Body of pancreas (tissue), 4 donors: Measurements from ENCODE around the gene TGDS. TPM values are rescaled to one million over a fixed set of nuclear protein-coding genes. Genes with fewer than 3 reads are reported as not detected.
"Not testable (repeated sequence)": the region's sequence is repeated elsewhere in the genome, so short reads cannot be mapped to it uniquely, and the experiment has no call there.

Experiments
- ATAC-seq: fragments of 150-250 bp; one replicate; pipeline ENCODE4 v1.9.1; 2016
- DNase-seq, 4 donors: peaks; one replicate each; pipeline ENCODE4 v3.0.0-alpha.2; 2019
- H3K27ac ChIP-seq, 4 donors: fragments of 200-600 bp; sonication (generic); 1 replicate in 3 of 4; 2 replicates in 1 of 4; pipeline versions ENCODE4 v1.5.1 to v1.6.1; 2016 to 2019; ENCODE audit warnings: mild to moderate bottlenecking in 1 of 4, mixed read lengths in 1 of 4, moderate library complexity in 1 of 4
- H3K27me3 ChIP-seq, 2 donors: fragments of 200-600 bp; sonication (generic); one replicate each; pipeline ENCODE4 v1.6.0; 2016; ENCODE audit warnings: mild to moderate bottlenecking in 1 of 2
- H3K36me3 ChIP-seq, 2 donors: fragments of 200-600 bp; sonication (generic); replicated peaks in 1 of 2; 2 replicates each; pipeline ENCODE4 v1.5.1; 2016; ENCODE audit warnings: low read depth in 2 of 2; ENCODE audit not compliant: insufficient read depth in 1 of 2
- H3K4me1 ChIP-seq: fragments of 200-600 bp; sonication (generic); one replicate; pipeline ENCODE4 v1.6.0; 2016
- H3K4me3 ChIP-seq, 2 donors: fragments of 200-600 bp; sonication (generic); 1 replicate in 1 of 2; 2 replicates in 1 of 2; pipeline ENCODE4 v1.5.1; 2016 to 2019
- H3K9me3 ChIP-seq, 3 donors: fragments of 200-600 bp; sonication (generic); 1 replicate in 2 of 3; 2 replicates in 1 of 3; pipeline ENCODE4 v1.5.1; 2016
- POLR2A ChIP-seq, 3 donors: fragments of 450-650 bp; IDR thresholded peaks; one replicate each; pipeline ENCODE4 v1.6.1; 2016; ENCODE audit warnings: antibody characterized with exemption in 3 of 3, mild to moderate bottlenecking in 2 of 3
- WGBS, 2 donors: methylation state at CpG; one replicate each; pipeline ENCODE4 v1.1.5; 2017; 5-methylcytosine and 5-hydroxymethylcytosine counted together
- intact Hi-C: fragments of 100-400 bp; cut with DNase I; formaldehyde crosslinking; loops from one replicate; pipeline ENCODE4 v1.15.1; 2023
- total RNA-seq, 2 donors: library from RNA; depleted of rRNA; stranded (reverse); fragments of >200 nt; gene quantifications; one replicate each; pipeline ENCODE4 v1.1.0, GENCODE V29; 2016
- TF ChIP-seq, protein P1 (sequence below), 7 experiments: fragments of 450-650 bp in 4 of 7; fragments of 200-600 bp in 3 of 7; sonication (generic) in 3 of 7; IDR thresholded peaks; one replicate each; pipeline ENCODE4 v1.5.1; 2016 to 2019; ENCODE audit warnings: antibody characterized with exemption in 7 of 7

TGDS gene, protein sequence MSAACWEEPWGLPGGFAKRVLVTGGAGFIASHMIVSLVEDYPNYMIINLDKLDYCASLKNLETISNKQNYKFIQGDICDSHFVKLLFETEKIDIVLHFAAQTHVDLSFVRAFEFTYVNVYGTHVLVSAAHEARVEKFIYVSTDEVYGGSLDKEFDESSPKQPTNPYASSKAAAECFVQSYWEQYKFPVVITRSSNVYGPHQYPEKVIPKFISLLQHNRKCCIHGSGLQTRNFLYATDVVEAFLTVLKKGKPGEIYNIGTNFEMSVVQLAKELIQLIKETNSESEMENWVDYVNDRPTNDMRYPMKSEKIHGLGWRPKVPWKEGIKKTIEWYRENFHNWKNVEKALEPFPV
- 1 to 10 TPM; 6.0 to 8.2 TPM for total RNA-seq

DNA sequence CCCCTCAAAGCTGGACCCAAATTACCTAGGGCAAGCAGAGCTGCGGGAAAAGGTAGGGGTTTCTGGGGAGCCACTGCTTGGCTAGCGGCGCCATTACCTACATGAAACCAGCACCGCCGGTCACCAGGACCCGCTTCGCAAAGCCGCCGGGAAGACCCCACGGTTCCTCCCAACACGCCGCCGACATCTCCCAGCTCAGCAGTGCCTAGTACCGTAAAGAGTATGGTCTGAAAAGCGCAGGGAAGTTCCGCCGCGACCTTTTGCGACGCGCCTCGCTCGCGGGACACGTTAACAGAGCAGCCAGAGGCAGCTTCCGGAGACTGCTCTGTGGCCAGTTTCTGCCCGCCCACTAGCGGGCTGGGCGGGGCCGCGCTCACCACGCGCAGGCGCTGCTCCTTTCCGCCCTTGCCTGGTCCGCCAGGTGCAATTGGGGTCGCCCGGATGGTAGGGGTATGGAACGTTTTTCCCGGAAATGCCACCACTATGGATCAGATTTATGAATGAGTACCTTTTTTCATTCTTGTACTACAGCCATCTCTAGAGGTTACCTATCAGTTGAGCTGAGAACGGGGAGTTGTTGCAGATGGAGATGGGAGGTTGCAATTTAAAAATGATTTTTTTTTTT is at the start of gene TGDS:
Gene TGDS, minus strand, starts transcription at position 203 of the 625 bp plus-strand sequence. Its CDS starts 16 bp downstream, at position 187.
- Histone ChIP-seq H3K4me3 (peak within 1 kb of the TSS; percentile 64 to 79), H3K36me3 (no peaks in the 10 kb centered on the region), H3K27ac (peak within 1 kb of the TSS; percentile 62 to 81 (median 74)), H3K4me1 (peaks cover 33% of the 10 kb centered on the region), H3K9me3 (no peaks in the 10 kb centered on the region), H3K27me3 (no peaks in the 10 kb centered on the region)
- intact Hi-C loops = loop anchor here (10.0 kb wide), 1 partner anchor 51 kb away; no protein-coding TSS in a partner anchor
- DNase-seq = peak; percentile 91 to 97 (median 93)
- TF ChIP-seq POLR2A (IDR thresholded peaks at IDR 0.05) = peak; percentile 60 to 87 (median 81)
- TF ChIP-seq, protein P1, sequence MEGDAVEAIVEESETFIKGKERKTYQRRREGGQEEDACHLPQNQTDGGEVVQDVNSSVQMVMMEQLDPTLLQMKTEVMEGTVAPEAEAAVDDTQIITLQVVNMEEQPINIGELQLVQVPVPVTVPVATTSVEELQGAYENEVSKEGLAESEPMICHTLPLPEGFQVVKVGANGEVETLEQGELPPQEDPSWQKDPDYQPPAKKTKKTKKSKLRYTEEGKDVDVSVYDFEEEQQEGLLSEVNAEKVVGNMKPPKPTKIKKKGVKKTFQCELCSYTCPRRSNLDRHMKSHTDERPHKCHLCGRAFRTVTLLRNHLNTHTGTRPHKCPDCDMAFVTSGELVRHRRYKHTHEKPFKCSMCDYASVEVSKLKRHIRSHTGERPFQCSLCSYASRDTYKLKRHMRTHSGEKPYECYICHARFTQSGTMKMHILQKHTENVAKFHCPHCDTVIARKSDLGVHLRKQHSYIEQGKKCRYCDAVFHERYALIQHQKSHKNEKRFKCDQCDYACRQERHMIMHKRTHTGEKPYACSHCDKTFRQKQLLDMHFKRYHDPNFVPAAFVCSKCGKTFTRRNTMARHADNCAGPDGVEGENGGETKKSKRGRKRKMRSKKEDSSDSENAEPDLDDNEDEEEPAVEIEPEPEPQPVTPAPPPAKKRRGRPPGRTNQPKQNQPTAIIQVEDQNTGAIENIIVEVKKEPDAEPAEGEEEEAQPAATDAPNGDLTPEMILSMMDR (IDR thresholded peaks at IDR 0.05) = peak in 5 of 7 experiments; percentile 5 to 41 (median 22)
- 0 to 1% methylated on average over 11 to 41 of the region's 41 CpGs for WGBS, 2 donors
- ATAC-seq = peak; percentile 99

DNA sequence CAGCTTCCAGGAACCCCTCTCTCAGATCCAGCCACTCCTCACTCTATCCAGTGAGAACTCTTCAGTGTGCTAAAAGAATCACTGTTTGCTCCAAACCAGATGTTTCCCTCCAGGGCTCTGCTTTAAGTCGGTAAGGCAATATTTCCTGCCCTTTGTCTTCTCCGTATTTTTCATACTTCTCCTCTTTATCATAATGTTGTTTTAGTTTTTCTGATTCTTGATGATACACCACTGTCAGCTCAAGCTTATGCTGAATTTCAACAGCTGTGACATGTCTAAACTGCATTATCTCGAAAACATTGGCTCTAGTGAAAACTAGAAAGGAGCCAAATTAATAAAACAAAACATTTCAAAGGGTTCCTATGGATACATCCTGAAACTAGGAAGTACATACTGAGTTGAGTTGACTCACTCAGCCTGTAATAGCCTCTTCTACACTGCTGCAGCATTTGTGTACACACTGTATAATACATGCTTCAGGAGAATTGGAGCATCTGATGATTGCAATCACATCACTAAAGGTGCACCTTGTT is 45.5 kb upstream of the TGDS start:
- WGBS, 2 donors = 54 to 68% methylated on average over 3 of the region's 3 CpGs
- H3K9me3 ChIP-seq = no peaks in the 10 kb centered on the region
- H3K4me3 ChIP-seq = no peak overlapping the region
- H3K27me3 ChIP-seq = no peaks in the 10 kb centered on the region
- H3K27ac ChIP-seq = no peak overlapping the region
- H3K4me1 ChIP-seq = no peaks in the 10 kb centered on the region
- ATAC-seq (peak; percentile 21), DNase-seq (no peak)
- no peak for TF ChIP-seq POLR2A (IDR thresholded peaks at IDR 0.05)
- TF ChIP-seq, protein P1 (IDR thresholded peaks at IDR 0.05) = no peak
- H3K36me3 ChIP-seq = no peaks in the 10 kb centered on the region
- intact Hi-C loops = no loop called here

GRCh38 chr13:94640721-94641120 is 44.8 kb upstream of the TGDS start:
- no peak overlapping the region for H3K27ac ChIP-seq
- 64 to 81% methylated on average over 2 of the region's 2 CpGs for WGBS, 2 donors
- H3K4me3 ChIP-seq = no peak overlapping the region
- ATAC-seq (no peak), DNase-seq (no peak)
- H3K36me3 ChIP-seq = no peaks in the 10 kb centered on the region
- TF ChIP-seq, protein P1 (IDR thresholded peaks at IDR 0.05) = no peak
- no peak for TF ChIP-seq POLR2A (IDR thresholded peaks at IDR 0.05)
- no peaks in the 10 kb centered on the region for H3K9me3 ChIP-seq
- intact Hi-C loops = no loop called here
- H3K27me3 ChIP-seq = no peaks in the 10 kb centered on the region
- H3K4me1 ChIP-seq = no peaks in the 10 kb centered on the region

GRCh38 chr13:94637677-94638076 is 41.7 kb upstream of the TGDS start:
- DNase-seq, H3K9me3 ChIP-seq, H3K27ac ChIP-seq, H3K27me3 ChIP-seq, H3K4me3 ChIP-seq, H3K36me3 ChIP-seq, intact Hi-C loops, ATAC-seq, H3K4me1 ChIP-seq: not testable (repeated sequence)
- WGBS, 2 donors = 96% methylated on average over 3 of the region's 3 CpGs

- TF ChIP-seq POLR2A (IDR thresholded peaks at IDR 0.05) = no peak
- TF ChIP-seq, protein P1 (IDR thresholded peaks at IDR 0.05) = no peak
- intact Hi-C loops = no loop called here
- no peak overlapping the region for H3K4me3 ChIP-seq
Measured at GRCh38 chr13:94636942-94637578, 41.1 kb upstream of the TGDS start.

GRCh38 chr13:94636096-94636495 is 40.1 kb upstream of the TGDS start:
- H3K9me3 ChIP-seq, H3K4me3 ChIP-seq, intact Hi-C loops, H3K4me1 ChIP-seq, H3K27me3 ChIP-seq, ATAC-seq, H3K36me3 ChIP-seq, H3K27ac ChIP-seq, DNase-seq: not testable (repeated sequence)
- WGBS, 2 donors = 72 to 84% methylated on average over 5 of the region's 5 CpGs

More at GRCh38 chr13:94636942-94637578, 41.1 kb upstream of the TGDS start:
- Histone ChIP-seq H3K36me3 (no peaks in the 10 kb centered on the region), H3K9me3 (no peaks in the 10 kb centered on the region), H3K27ac (no peak overlapping the region), H3K4me1 (no peaks in the 10 kb centered on the region), H3K27me3 (no peaks in the 10 kb centered on the region)
- DNase-seq (no peak), ATAC-seq (no peak)
- 83 to 87% methylated on average over 1 of the region's 1 CpG for WGBS, 2 donors
